Measurements from ENCODE around the gene CAMK2A. TPM values are rescaled to one million over a fixed set of nuclear protein-coding genes. Genes with fewer than 3 reads are reported as not detected.

The CAMK2A gene
- total RNA-seq, 1 donor from 2014 or later = 1.2 TPM

DNA sequence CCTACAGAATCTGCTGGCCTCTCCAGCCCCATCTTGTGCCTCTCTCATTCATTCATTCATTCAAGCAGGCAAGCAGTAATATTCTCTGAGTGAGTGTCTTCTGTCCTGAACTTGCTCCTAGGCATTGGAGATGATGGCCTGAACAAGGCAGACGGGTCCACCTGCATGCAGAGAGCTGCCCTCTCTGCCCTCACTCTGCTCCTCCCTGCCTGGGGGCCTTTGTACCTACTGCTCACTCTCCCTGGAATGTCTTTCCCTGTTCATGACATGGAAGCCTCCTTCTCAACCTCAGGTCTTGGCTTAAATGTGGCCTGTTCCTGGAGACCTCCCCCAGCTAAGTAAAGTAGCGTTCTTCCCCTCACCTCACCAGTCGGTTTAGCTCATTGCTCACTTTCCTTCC lies 116.4 kb downstream of the CAMK2A start:
- peaks cover 3% of the 10 kb centered on the region for H3K4me1 Mint-ChIP-seq (ENCODE audit: low read depth, unreplicated experiment)
- Histone ChIP-seq H3K4me2 (ENCODE audit: low read length) (no peak overlapping the region), H3K27me3 (ENCODE audit: insufficient read depth, low read length) (peaks cover 22% of the 10 kb centered on the region), H3K9me3 (ENCODE audit: insufficient read depth, low read depth, low read length) (no peaks in the 10 kb centered on the region), H3K36me3 (ENCODE audit: insufficient read depth, low read length) (no peaks in the 10 kb centered on the region), H3K27ac (ENCODE audit: low read depth, low read length) (no peak overlapping the region), H3K79me2 (ENCODE audit: insufficient read depth, low read length) (no peaks in the 10 kb centered on the region), H2AFZ (ENCODE audit: low read depth, low read length) (no peak overlapping the region), H4K20me1 (ENCODE audit: insufficient read depth, low read length) (no peaks in the 10 kb centered on the region), H3K4me3 (ENCODE audit: insufficient read depth, low read depth, low read length) (no peak overlapping the region), H3K4me1 (ENCODE audit: insufficient read depth, low read length) (peaks cover 6% of the 10 kb centered on the region), H3K9ac (ENCODE audit: low read length) (no peak overlapping the region)
- no peak for FAIRE-seq
- no peak overlapping the region for H3K4me3 Mint-ChIP-seq (ENCODE audit: unreplicated experiment)
- DNase-seq (ENCODE audit: low read depth) = no peak
- TF ChIP-seq, protein P1, sequence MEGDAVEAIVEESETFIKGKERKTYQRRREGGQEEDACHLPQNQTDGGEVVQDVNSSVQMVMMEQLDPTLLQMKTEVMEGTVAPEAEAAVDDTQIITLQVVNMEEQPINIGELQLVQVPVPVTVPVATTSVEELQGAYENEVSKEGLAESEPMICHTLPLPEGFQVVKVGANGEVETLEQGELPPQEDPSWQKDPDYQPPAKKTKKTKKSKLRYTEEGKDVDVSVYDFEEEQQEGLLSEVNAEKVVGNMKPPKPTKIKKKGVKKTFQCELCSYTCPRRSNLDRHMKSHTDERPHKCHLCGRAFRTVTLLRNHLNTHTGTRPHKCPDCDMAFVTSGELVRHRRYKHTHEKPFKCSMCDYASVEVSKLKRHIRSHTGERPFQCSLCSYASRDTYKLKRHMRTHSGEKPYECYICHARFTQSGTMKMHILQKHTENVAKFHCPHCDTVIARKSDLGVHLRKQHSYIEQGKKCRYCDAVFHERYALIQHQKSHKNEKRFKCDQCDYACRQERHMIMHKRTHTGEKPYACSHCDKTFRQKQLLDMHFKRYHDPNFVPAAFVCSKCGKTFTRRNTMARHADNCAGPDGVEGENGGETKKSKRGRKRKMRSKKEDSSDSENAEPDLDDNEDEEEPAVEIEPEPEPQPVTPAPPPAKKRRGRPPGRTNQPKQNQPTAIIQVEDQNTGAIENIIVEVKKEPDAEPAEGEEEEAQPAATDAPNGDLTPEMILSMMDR (IDR thresholded peaks at IDR 0.05; ENCODE audit: insufficient read depth, low read depth, low read length) = no peak
- TF ChIP-seq EZH2 (IDR thresholded peaks at IDR 0.05; ENCODE audit: insufficient read depth, low read length) = no peak
- H3K27me3 Mint-ChIP-seq (ENCODE audit: low read depth, unreplicated experiment) = peaks cover 63% of the 10 kb centered on the region
- H3K9me3 Mint-ChIP-seq (ENCODE audit: unreplicated experiment) = peaks cover 3% of the 10 kb centered on the region
- peaks cover 3% of the 10 kb centered on the region for H3K36me3 Mint-ChIP-seq (ENCODE audit: low read depth, unreplicated experiment)
- no peak overlapping the region for H3K27ac Mint-ChIP-seq (ENCODE audit: unreplicated experiment)

DNA sequence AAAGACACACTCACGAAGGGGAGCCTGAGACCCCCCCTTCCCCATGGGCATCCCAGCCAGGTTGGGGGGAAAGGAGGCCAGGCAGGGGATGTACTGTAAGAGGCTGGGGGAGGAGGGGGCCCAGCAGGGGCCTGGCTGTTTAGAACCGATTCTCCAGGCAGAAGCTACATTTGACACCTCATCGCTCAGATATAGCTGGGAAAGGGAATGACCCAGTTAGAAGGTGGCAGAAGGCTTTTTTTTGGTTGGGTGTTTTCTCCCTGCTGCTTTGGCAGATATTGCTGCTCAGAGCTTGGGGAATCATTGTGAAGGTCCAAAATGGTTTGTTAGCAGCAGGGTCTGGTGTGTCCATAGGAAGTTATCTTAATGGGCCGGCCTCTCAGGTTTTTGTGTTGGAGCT lies 117.0 kb downstream of the CAMK2A start:
- no peaks in the 10 kb centered on the region for H3K79me2 ChIP-seq (ENCODE audit: insufficient read depth, low read length)
- TF ChIP-seq, protein P1 (IDR thresholded peaks at IDR 0.05; ENCODE audit: insufficient read depth, low read depth, low read length) = no peak
- no peak for TF ChIP-seq EZH2 (IDR thresholded peaks at IDR 0.05; ENCODE audit: insufficient read depth, low read length)
- Mint-ChIP-seq H3K9me3 (ENCODE audit: unreplicated experiment) (peaks cover 3% of the 10 kb centered on the region), H3K36me3 (ENCODE audit: low read depth, unreplicated experiment) (peaks cover 3% of the 10 kb centered on the region), H3K27ac (ENCODE audit: unreplicated experiment) (no peak overlapping the region), H3K4me3 (ENCODE audit: unreplicated experiment) (no peak overlapping the region), H3K4me1 (ENCODE audit: low read depth, unreplicated experiment) (peaks cover 3% of the 10 kb centered on the region), H3K27me3 (ENCODE audit: low read depth, unreplicated experiment) (peaks cover 69% of the 10 kb centered on the region)
- H2AFZ ChIP-seq (ENCODE audit: low read depth, low read length) = no peak overlapping the region
- no peaks in the 10 kb centered on the region for H3K36me3 ChIP-seq (ENCODE audit: insufficient read depth, low read length)
- H3K4me2 ChIP-seq (ENCODE audit: low read length) = no peak overlapping the region
- no peaks in the 10 kb centered on the region for H4K20me1 ChIP-seq (ENCODE audit: insufficient read depth, low read length)
- no peak overlapping the region for H3K9ac ChIP-seq (ENCODE audit: low read length)
- H3K4me3 ChIP-seq (ENCODE audit: insufficient read depth, low read depth, low read length) = no peak overlapping the region
- H3K4me1 ChIP-seq (ENCODE audit: insufficient read depth, low read length) = peaks cover 6% of the 10 kb centered on the region
- H3K27me3 ChIP-seq (ENCODE audit: insufficient read depth, low read length) = peaks cover 24% of the 10 kb centered on the region
- H3K27ac ChIP-seq (ENCODE audit: low read depth, low read length) = no peak overlapping the region
- no peak for FAIRE-seq
- no peaks in the 10 kb centered on the region for H3K9me3 ChIP-seq (ENCODE audit: insufficient read depth, low read depth, low read length)
- no peak for DNase-seq (ENCODE audit: low read depth)

DNA sequence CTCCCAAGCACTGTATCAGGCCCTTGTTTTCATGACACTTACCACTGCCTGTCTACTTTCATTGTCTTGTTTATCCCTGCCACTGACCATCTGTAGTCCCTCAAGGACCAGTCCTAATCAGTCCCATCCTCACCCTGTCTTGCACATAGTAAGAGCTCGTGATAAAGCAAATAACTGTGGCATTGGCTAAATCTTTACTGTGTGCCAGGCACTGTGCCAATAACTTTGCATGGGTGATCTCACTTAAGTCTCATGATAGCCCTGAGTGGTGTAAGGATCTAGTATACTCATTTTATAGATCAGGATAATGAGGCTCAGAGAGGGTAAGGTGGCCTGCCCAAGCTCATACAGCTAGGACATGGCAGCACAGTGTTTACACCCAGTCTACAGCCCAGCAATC lies 117.4 kb downstream of the CAMK2A start:
- H3K27ac Mint-ChIP-seq (ENCODE audit: unreplicated experiment) = no peak overlapping the region
- H3K4me2 ChIP-seq (ENCODE audit: low read length) = no peak overlapping the region
- H3K27me3 Mint-ChIP-seq (ENCODE audit: low read depth, unreplicated experiment) = peaks cover 71% of the 10 kb centered on the region
- peaks cover 6% of the 10 kb centered on the region for H3K4me1 ChIP-seq (ENCODE audit: insufficient read depth, low read length)
- no peak overlapping the region for H3K4me3 Mint-ChIP-seq (ENCODE audit: unreplicated experiment)
- TF ChIP-seq, protein P1 (IDR thresholded peaks at IDR 0.05; ENCODE audit: insufficient read depth, low read depth, low read length) = no peak
- TF ChIP-seq EZH2 (IDR thresholded peaks at IDR 0.05; ENCODE audit: insufficient read depth, low read length) = no peak
- H3K9me3 Mint-ChIP-seq (ENCODE audit: unreplicated experiment) = peaks cover 3% of the 10 kb centered on the region
- peaks cover 3% of the 10 kb centered on the region for H3K36me3 Mint-ChIP-seq (ENCODE audit: low read depth, unreplicated experiment)
- DNase-seq (ENCODE audit: low read depth) = peak; percentile 39
- H3K27me3 ChIP-seq (ENCODE audit: insufficient read depth, low read length) = peaks cover 27% of the 10 kb centered on the region
- H3K9ac ChIP-seq (ENCODE audit: low read length) = no peak overlapping the region
- no peaks in the 10 kb centered on the region for H4K20me1 ChIP-seq (ENCODE audit: insufficient read depth, low read length)
- H3K4me3 ChIP-seq (ENCODE audit: insufficient read depth, low read depth, low read length) = no peak overlapping the region
- no peak overlapping the region for H2AFZ ChIP-seq (ENCODE audit: low read depth, low read length)
- H3K27ac ChIP-seq (ENCODE audit: low read depth, low read length) = no peak overlapping the region
- FAIRE-seq = no peak
- no peaks in the 10 kb centered on the region for H3K36me3 ChIP-seq (ENCODE audit: insufficient read depth, low read length)
- H3K79me2 ChIP-seq (ENCODE audit: insufficient read depth, low read length) = no peaks in the 10 kb centered on the region
- peaks cover 3% of the 10 kb centered on the region for H3K4me1 Mint-ChIP-seq (ENCODE audit: low read depth, unreplicated experiment)
- no peaks in the 10 kb centered on the region for H3K9me3 ChIP-seq (ENCODE audit: insufficient read depth, low read depth, low read length)

Other genes starting within 250 kb of the CAMK2A start
- gene CSF1R, start 203.2 kb downstream of the CAMK2A start, total RNA-seq = 1.4 and 1.6 TPM in 2 replicates
- 78.8 and 96.6 TPM in 2 replicates for gene PDGFRB, start 133.9 kb downstream of the CAMK2A start, total RNA-seq
- 0.50 TPM in 1 of 2 replicates, not detected in the other for gene CDX1, start 123.0 kb downstream of the CAMK2A start, total RNA-seq
- not detected in 2 replicates for gene SLC6A7, start 99.7 kb downstream of the CAMK2A start, total RNA-seq
- gene ARSI, start 13.1 kb upstream of the CAMK2A start, total RNA-seq = 21.4 and 23.0 TPM in 2 replicates
- 36.1 and 47.5 TPM in 2 replicates for gene TCOF1, start 67.9 kb upstream of the CAMK2A start, total RNA-seq
- gene CD74, start 123.1 kb upstream of the CAMK2A start, total RNA-seq = 9.1 and 15.7 TPM in 2 replicates
- 1,823 and 2,054 TPM in 2 replicates for gene RPS14, start 160.0 kb upstream of the CAMK2A start, total RNA-seq
- 293 and 321 TPM in 2 replicates for gene NDST1, start 218.4 kb upstream of the CAMK2A start, total RNA-seq